Adrenal gland (tissue), 12 donors: ENCODE measurements around the gene NMRK2. TPM values are rescaled to one million over a fixed set of nuclear protein-coding genes. Genes with fewer than 3 reads are reported as not detected.
A peak's percentile ranks its signal among the peaks of the same experiment; 100 is the strongest.

Source experiments
- DNase-seq, 7 donors: peaks; one replicate each; pipeline ENCODE4 v3.0.0-alpha.2; 2019 to 2020
- H3K27ac ChIP-seq, 5 donors: fragments of 200-600 bp; sonication (generic) in 4 of 5; 1 replicate in 3 of 5; 2 replicates in 2 of 5; pipeline versions ENCODE4 v1.5.1 to v1.8.0; 2016 to 2020; ENCODE audit warnings: mild to moderate bottlenecking in 1 of 5
- H3K27me3 ChIP-seq: fragments of 200-600 bp; 2 replicates; pipeline ENCODE4 v1.8.0; 2021
- H3K36me3 ChIP-seq, 2 donors: fragments of 200-600 bp; replicated peaks in 1 of 2; 1 replicate in 1 of 2; 2 replicates in 1 of 2; pipeline versions ENCODE4 v1.5.1 to v1.8.0; 2018 to 2022
- H3K4me1 ChIP-seq, 2 donors: fragments of 200-600 bp; replicated peaks in 1 of 2; 1 replicate in 1 of 2; 2 replicates in 1 of 2; pipeline versions ENCODE4 v1.5.1 to v1.8.0; 2018 to 2021
- H3K4me3 ChIP-seq, 4 donors: fragments of 200-600 bp; sonication (generic) in 3 of 4; one replicate each; pipeline ENCODE4 v1.5.1; 2016 to 2018
- H3K9me3 ChIP-seq, 3 donors: fragments of 200-600 bp; sonication (generic) in 1 of 3; replicated peaks in 1 of 3; 1 replicate in 2 of 3; 2 replicates in 1 of 3; pipeline versions ENCODE4 v1.5.1 to v1.8.0; 2016 to 2021
- POLR2A ChIP-seq, 2 donors: fragments of 450-650 bp; IDR thresholded peaks; one replicate each; pipeline ENCODE4 v1.6.1; 2017; ENCODE audit warnings: antibody characterized with exemption in 2 of 2, mild to moderate bottlenecking in 2 of 2, moderate library complexity in 1 of 2
- WGBS, 4 donors: extraction: QIAGEN DNeasy Blood & Tissue Kit in 2 of 4; methylation state at CpG; one replicate each; pipeline versions ENCODE4 v1.1.5 to v1.1.7; 2013 to 2017; 5-methylcytosine and 5-hydroxymethylcytosine counted together
- intact Hi-C, 2 donors: fragments of 100-400 bp; cut with DNase I; formaldehyde crosslinking; loops; one replicate each; pipeline versions ENCODE4 v1.14.1 to v1.15.0; 2022 to 2023
- polyA plus RNA-seq, 3 donors: library from polyadenylated mRNA; stranded (reverse); fragments of 200-250 nt in 2 of 3; fragments of 350-450 nt in 1 of 3; fragmentation: Illumina TruSeq in 1 of 3; extraction: RNeasy Lipid Tissue Mini Kit (QIAGEN cat#74804) in 1 of 3; gene quantifications; one replicate each; pipeline ENCODE4 v1.2.3, GENCODE V29; 2013 to 2014
- total RNA-seq, 9 donors: library from RNA; depleted of rRNA in 4 of 9; stranded (reverse); fragments of >200 nt in 4 of 9; fragments of 120-200 nt in 1 of 9; fragmentation: NEBNext Ultra II Directional in 1 of 9; extraction: Animal tissue kit (Norgen Biotek cat#: 25700) in 1 of 9; gene quantifications; one replicate each; pipeline versions ENCODE4 v1.1.0 to v1.2.4, GENCODE V29; 2013 to 2023
- TF ChIP-seq, protein P1 (sequence below), 6 experiments: fragments of 450-650 bp in 4 of 6; fragments of 200-600 bp in 2 of 6; sonication (generic) in 1 of 6; IDR thresholded peaks; 1 replicate in 5 of 6; 2 replicates in 1 of 6; pipeline versions ENCODE4 v1.5.1 to v1.8.0; 2016 to 2021; ENCODE audit warnings: antibody characterized with exemption in 6 of 6, mild to moderate bottlenecking in 2 of 6, moderate library complexity in 1 of 6
- donor health status: healthy with polysubstance abuse.
- donor health status: Bipolar disorder and iron deficiency.
- donor health status: DM: yes; HTN: yes; CAD: no.
- donor health status: DM: no; HTN: no; CAD: no.
- donor health status: DM: no; HTN: no; CAD: no.
- donor health status: DM: yes; HTN: yes; CAD: no.

The NMRK2 gene
- total and polyA plus RNA-seq, 12 donors = 0.36 to 14.7 (median 1.9) TPM; not detected in 4

DNA sequence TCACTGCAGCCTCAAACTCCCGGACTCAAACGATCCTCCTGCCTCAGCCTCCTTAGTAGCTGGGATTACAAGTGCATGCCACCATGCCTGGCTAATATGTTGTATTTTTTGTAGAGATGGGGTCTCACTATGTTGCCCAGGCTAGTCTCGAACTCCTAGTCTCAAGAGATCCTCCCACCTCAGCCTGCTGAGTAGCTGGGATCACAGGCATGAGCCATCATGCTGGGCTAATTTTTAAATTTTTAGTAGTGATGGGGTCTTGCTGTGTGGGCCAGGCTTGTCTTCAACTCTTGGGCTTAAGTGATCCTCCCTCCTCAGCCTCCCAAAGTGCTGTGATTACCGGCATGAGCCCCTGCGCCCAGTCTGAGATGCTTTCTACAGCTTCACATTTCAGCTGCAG, 37.1 kb upstream of the NMRK2 start:
- Histone ChIP-seq H3K4me1 (no peaks in the 10 kb centered on the region), H3K27me3 (no peaks in the 10 kb centered on the region), H3K4me3 (no peak overlapping the region), H3K9me3 (no peaks in the 10 kb centered on the region), H3K27ac (no peak overlapping the region), H3K36me3 (no peaks in the 10 kb centered on the region)
- intact Hi-C loops = no loop called here
- no peak for DNase-seq
- TF ChIP-seq, protein P1, sequence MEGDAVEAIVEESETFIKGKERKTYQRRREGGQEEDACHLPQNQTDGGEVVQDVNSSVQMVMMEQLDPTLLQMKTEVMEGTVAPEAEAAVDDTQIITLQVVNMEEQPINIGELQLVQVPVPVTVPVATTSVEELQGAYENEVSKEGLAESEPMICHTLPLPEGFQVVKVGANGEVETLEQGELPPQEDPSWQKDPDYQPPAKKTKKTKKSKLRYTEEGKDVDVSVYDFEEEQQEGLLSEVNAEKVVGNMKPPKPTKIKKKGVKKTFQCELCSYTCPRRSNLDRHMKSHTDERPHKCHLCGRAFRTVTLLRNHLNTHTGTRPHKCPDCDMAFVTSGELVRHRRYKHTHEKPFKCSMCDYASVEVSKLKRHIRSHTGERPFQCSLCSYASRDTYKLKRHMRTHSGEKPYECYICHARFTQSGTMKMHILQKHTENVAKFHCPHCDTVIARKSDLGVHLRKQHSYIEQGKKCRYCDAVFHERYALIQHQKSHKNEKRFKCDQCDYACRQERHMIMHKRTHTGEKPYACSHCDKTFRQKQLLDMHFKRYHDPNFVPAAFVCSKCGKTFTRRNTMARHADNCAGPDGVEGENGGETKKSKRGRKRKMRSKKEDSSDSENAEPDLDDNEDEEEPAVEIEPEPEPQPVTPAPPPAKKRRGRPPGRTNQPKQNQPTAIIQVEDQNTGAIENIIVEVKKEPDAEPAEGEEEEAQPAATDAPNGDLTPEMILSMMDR (IDR thresholded peaks at IDR 0.05) = no peak
- TF ChIP-seq POLR2A (IDR thresholded peaks at IDR 0.05) = no peak
- WGBS, 4 donors = 73 to 85% (median 81%) methylated on average over 5 of the region's 5 CpGs

DNA sequence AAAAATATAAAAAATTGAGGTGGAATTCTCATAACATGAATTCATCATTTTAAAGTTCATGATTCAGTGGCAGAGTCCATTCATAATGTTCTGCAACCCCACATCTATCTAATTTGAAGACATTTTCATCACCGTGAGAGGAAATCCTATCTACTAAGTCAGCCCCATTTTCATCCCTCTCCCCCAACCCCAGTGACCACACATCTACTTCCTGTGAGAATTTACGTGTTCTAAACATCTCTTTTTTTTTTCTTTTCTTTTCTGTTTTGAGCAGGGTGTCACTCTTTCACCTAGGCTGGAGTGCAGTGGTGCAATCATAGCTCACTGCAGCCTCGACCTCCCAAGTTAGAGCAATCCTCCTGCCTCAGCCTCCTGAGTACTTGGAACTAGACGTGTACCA, 34.9 kb upstream of the NMRK2 start:
- no peak overlapping the region for H3K27ac ChIP-seq
- no peaks in the 10 kb centered on the region for H3K27me3 ChIP-seq
- no peak for DNase-seq
- H3K36me3 ChIP-seq = no peaks in the 10 kb centered on the region
- no peaks in the 10 kb centered on the region for H3K4me1 ChIP-seq
- intact Hi-C loops = no loop called here
- H3K4me3 ChIP-seq = no peak overlapping the region
- 72 to 83% (median 77%) methylated on average over 4 of the region's 4 CpGs for WGBS, 4 donors
- H3K9me3 ChIP-seq = no peaks in the 10 kb centered on the region
- TF ChIP-seq POLR2A (IDR thresholded peaks at IDR 0.05) = no peak
- TF ChIP-seq, protein P1 (IDR thresholded peaks at IDR 0.05) = no peak

DNA sequence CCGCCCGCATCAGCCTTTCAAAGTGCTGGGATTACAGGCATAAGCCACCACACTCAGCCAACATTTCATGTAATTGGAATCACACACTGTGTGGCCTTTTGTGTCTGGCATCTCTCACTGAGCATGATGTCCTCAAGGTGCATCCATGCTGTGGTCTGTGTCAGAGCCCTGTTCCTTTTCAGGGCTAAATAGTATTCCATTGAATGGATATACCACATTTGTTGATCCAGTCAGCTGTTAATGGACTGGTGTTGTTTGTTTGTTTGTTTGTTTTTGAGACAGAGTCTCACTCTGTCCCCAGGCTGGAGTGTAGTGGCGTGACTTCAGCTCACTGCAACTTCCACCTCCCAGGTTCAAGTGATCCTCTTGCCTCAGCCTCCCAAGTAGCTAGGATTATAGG, 34.4 kb upstream of the NMRK2 start:
- H3K9me3 ChIP-seq = no peaks in the 10 kb centered on the region
- intact Hi-C loops = no loop called here
- no peaks in the 10 kb centered on the region for H3K4me1 ChIP-seq
- TF ChIP-seq POLR2A (IDR thresholded peaks at IDR 0.05) = no peak
- TF ChIP-seq, protein P1 (IDR thresholded peaks at IDR 0.05) = no peak
- no peaks in the 10 kb centered on the region for H3K27me3 ChIP-seq
- no peak for DNase-seq
- no peaks in the 10 kb centered on the region for H3K36me3 ChIP-seq
- 92 to 98% (median 97%) methylated on average over 3 of the region's 3 CpGs for WGBS, 4 donors
- H3K27ac ChIP-seq = no peak overlapping the region
- no peak overlapping the region for H3K4me3 ChIP-seq

- H3K4me1 ChIP-seq = no peaks in the 10 kb centered on the region
- H3K9me3 ChIP-seq = no peaks in the 10 kb centered on the region
- no peaks in the 10 kb centered on the region for H3K27me3 ChIP-seq
- TF ChIP-seq, protein P1 (IDR thresholded peaks at IDR 0.05) = no peak
- TF ChIP-seq POLR2A (IDR thresholded peaks at IDR 0.05) = no peak
- no peaks in the 10 kb centered on the region for H3K36me3 ChIP-seq
- intact Hi-C loops = no loop called here
- peak in 3 of 7 donors; percentile 5 to 34 (median 16) for DNase-seq
- H3K27ac ChIP-seq = no peak overlapping the region
- H3K4me3 ChIP-seq = no peak overlapping the region
- 52 to 61% (median 57%) methylated on average over 16 to 18 of the region's 18 CpGs for WGBS, 4 donors
Measured at GRCh38 chr19:3899531-3900294, 33.2 kb upstream of the NMRK2 start.
